ENCODE measurements around the gene ANKMY1.

DNA sequence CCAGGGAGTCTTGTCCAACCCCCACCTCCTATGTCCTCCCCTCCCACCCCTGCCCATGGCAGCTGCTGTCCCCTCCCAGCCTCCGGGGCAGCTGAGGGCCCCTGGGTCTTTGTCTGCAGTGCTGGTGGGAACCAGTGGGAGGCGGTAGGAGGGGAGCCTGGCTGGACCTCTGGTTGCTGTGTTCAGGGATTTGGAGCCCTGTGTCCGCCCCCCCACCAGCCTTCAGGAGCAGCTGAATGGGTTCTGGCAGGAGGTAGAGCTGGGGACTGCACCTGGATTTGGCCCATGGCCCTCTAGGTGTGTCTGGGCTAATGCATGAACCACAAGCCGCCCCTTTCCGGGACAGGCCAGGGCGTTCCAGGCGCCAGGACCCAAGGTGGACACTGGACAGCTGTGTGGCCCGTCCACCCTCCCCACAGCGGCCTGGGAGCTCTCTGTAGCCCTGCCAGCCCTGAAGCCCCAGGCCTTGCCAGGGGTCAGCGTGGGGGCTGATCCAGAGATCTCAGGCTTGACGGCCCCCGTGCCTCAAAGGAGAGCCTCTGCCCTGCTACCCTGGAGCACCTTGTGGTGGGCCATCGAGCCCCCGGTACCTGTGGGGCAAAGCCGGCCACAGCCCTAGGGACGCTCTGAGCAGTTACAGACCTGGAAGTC, 96.9 kb downstream of the ANKMY1 start:
- TF ChIP-seq, protein P1, sequence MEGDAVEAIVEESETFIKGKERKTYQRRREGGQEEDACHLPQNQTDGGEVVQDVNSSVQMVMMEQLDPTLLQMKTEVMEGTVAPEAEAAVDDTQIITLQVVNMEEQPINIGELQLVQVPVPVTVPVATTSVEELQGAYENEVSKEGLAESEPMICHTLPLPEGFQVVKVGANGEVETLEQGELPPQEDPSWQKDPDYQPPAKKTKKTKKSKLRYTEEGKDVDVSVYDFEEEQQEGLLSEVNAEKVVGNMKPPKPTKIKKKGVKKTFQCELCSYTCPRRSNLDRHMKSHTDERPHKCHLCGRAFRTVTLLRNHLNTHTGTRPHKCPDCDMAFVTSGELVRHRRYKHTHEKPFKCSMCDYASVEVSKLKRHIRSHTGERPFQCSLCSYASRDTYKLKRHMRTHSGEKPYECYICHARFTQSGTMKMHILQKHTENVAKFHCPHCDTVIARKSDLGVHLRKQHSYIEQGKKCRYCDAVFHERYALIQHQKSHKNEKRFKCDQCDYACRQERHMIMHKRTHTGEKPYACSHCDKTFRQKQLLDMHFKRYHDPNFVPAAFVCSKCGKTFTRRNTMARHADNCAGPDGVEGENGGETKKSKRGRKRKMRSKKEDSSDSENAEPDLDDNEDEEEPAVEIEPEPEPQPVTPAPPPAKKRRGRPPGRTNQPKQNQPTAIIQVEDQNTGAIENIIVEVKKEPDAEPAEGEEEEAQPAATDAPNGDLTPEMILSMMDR (IDR thresholded peaks at IDR 0.05; ENCODE audit: insufficient read depth, low read length), result no peak
- TF ChIP-seq POLR2AphosphoS5 (IDR thresholded peaks at IDR 0.05; ENCODE audit: low read depth) (no peak), SPI1 (IDR thresholded peaks at IDR 0.05; ENCODE audit: borderline replicate concordance, low read depth) (no peak)
- TF ChIP-seq, protein P2, sequence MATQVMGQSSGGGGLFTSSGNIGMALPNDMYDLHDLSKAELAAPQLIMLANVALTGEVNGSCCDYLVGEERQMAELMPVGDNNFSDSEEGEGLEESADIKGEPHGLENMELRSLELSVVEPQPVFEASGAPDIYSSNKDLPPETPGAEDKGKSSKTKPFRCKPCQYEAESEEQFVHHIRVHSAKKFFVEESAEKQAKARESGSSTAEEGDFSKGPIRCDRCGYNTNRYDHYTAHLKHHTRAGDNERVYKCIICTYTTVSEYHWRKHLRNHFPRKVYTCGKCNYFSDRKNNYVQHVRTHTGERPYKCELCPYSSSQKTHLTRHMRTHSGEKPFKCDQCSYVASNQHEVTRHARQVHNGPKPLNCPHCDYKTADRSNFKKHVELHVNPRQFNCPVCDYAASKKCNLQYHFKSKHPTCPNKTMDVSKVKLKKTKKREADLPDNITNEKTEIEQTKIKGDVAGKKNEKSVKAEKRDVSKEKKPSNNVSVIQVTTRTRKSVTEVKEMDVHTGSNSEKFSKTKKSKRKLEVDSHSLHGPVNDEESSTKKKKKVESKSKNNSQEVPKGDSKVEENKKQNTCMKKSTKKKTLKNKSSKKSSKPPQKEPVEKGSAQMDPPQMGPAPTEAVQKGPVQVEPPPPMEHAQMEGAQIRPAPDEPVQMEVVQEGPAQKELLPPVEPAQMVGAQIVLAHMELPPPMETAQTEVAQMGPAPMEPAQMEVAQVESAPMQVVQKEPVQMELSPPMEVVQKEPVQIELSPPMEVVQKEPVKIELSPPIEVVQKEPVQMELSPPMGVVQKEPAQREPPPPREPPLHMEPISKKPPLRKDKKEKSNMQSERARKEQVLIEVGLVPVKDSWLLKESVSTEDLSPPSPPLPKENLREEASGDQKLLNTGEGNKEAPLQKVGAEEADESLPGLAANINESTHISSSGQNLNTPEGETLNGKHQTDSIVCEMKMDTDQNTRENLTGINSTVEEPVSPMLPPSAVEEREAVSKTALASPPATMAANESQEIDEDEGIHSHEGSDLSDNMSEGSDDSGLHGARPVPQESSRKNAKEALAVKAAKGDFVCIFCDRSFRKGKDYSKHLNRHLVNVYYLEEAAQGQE (IDR thresholded peaks at IDR 0.05; ENCODE audit: insufficient replicate concordance, low read depth), result no peak
